Measurements from ENCODE around the gene IGSF1. TPM values are rescaled to one million over a fixed set of nuclear protein-coding genes. Genes with fewer than 3 reads are reported as not detected.
"Not testable (repeated sequence)": the region's sequence is repeated elsewhere in the genome, so short reads cannot be mapped to it uniquely, and the experiment has no call there.

The IGSF1 gene
- total RNA-seq, 1 donor from 2014 or later = 0.82 TPM

DNA sequence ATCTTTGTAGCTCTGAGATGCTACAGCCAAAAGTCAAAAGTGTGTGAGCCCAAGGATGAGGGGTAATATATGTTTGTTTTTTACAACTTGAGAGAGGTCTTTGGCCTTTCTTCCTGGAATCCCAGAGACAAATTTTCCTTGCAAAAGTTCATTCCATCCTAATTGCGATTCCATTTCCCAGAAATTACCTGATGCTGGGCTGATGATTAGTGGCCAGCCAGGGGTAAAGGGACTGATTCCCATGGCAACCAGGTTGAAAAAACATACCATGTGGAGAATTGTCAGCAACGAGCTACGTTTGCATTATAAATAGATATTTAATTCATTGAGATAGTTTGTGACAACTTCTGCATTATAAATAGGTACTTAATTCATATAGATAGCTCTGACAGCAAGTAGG is 17.8 kb downstream of the IGSF1 start:
- no peak for DNase-seq (ENCODE audit: low spot score in 2 of 2)
- FAIRE-seq = no peak

DNA sequence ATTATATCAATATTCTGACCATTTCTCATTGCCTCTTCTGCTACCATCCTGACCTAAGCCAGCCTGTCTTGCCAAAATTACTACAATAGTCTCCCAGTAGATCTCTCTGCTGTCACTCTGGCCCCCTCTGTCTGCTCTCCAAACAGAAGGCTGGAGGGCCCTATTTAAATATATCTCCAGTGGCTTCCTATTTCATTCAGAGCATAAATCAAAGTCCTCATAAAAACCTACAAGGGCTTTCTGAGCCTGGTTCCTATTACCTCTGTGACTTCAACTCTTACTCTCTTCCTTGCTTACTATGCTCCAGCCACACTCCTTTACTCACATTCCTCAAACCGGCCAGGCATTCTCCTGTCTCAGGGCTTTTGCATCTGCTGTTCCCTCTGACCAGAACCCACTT is 19.0 kb downstream of the IGSF1 start:
- DNase-seq (ENCODE audit: low spot score in 2 of 2) (no peak), FAIRE-seq (no peak)

DNA sequence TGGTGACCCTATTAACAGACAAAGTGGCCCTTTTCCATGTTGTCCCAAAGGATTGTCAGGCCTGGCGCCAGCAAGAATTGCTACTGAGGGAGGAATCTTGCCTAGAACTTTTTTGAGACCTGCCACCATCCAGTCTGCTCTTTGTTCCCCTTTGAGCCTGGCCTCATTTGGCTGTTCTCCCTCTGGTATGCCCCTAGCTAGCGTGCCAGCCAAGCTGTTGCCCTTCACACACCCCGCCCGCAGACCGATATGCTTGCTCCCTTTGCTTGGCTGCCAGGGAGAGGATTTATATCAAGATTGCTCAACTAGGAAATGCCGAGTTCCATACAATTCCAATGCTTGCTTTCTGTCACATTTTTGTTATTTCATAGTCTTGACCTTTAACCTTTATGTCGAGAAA is 24.4 kb downstream of the IGSF1 start:
- no peak for DNase-seq (ENCODE audit: low spot score in 2 of 2)
- no peak for FAIRE-seq

DNA sequence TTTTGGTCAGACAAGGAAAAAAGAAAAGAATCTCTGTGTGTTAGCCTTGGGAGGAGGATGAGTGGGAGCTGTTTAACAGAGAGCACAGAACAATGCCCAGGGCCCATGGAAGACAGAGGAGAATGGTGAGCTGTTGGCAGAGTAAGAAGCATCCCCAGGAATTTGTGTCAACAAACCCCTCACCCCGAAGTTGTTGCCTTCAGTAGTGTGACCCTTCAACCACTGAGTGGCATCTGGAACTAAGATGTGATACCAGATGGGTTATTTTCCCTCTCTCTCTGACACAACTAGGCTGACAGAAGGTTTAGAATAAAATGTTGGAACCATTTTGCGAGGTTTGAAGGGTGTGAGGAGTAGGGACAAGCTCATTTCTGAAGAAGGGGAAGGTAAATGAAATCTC is 25.1 kb downstream of the IGSF1 start:
- FAIRE-seq = no peak

DNA sequence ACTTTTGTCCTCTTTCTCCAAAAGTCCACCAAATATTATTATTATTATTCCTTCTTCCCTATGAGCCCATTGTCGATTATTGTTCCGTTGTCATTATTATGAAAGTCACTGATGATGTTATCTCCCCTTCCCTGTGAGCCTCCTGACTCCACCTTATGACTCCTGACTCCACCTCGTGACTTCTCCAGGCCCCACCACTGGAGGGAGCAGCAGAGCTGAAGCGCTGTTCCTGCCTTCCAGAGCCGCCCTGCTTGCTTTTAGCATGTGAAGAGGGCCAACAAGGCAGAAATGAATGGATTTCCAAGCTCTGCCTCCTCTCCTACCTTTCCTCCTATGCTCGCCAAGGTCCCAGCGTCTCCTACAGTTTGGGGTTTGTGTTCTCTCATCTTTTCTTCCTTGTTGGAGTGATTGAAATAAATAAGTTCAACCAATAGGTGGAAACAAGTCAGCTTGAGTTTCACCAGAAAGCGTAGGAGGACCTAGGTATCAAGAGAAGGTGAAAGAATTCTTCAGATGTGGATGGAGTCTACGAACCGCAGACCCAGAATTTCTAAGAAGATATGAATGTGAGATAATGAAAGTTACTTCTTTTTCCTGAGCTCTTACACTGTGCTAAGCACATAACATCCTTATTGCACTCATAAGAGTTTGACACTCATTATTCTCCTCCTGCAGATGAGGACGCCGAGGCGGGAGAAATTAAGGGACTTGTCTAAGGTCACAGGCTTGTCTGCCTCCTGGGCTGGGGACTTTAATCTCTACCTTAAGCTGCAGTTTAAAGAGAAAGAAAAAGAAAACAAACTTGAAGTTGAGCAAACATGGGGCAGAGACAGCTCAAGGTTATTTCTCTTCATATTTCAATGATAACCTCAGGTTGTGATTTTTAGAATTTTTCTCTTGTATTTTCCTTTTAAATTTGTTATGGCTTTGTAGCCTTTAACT is 26.1 kb downstream of the IGSF1 start:
- FAIRE-seq (no peak), DNase-seq (ENCODE audit: low spot score in 2 of 2) (no peak)

More for the DNA sequence above, 25.1 kb downstream of the IGSF1 start:
- no peak for DNase-seq (ENCODE audit: low spot score in 2 of 2)

DNA sequence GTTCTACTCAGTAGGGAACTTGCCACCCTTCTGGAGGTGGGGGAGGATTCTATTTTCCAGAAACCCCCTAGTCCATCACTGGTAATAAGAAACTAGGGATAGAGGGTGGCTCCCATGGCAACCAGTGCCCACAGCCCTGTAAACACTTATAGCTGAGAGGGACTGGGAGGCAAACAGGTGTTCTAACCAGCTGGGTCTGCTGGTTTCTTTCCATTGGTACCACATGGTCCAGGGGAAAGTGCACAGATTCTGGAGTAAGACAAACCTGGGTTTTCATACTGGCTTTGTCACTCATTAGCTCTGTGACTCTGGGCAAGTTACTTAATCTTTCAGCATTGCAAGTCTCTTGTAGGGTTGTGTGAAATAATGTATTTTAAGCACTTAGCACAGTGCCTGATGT is 26.9 kb downstream of the IGSF1 start:
- no peak for FAIRE-seq

DNA sequence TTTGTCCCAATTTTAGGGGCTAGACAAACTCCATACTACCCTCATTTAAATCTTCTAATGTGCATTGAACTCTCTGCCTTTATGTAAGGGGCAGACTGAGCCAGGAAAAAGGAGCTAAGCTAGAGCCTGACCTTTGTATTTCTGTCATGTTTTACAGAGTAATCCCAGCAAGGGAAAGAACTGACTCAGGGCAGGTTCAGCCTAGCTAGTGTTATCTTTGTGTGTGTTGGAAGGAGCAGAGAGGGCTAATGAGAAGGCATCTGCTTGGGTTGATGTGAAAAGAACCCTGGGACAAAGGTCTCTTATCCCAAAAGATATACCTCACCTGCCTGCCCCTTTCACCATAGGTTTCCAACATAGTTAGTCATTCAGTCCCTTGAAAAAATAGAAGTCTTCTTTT is 31.7 kb downstream of the IGSF1 start:
- no peak for DNase-seq (ENCODE audit: low spot score in 2 of 2)
- FAIRE-seq = no peak

More for the DNA sequence above, 26.9 kb downstream of the IGSF1 start:
- DNase-seq (ENCODE audit: low spot score in 2 of 2) = no peak

DNA sequence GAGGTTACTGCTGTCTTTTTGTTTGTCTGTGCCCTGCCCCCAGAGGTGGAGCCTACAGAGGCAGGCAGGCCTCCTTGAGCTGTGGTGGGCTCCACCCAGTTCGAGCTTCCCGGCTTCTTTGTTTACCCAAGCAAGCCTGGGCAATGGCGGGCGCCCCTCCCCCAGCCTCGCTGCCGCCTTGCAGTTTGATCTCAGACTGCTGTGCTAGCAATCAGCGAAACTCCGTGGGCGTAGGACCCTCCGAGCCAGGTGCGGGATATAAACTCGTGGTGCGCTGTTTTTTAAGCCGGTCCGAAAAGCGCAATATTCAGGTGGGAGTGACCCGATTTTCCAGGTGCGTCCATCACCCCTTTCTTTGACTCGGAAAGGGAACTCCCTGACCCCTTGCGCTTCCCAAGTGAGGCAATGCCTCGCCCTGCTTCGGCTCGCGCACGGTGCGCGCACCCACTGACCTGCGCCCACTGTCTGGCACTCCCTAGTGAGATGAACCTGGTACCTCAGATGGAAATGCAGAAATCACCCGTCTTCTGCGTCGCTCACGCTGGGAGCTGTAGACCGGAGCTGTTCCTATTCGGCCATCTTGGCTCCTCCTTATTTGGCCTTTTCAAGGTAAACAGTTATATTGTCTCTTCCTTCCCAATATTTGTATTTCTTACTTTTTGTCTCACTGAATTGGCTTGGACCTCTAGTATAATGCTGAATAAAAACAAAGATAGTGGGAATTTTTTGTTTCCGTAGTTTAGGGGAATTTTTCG is 37.9 kb downstream of the IGSF1 start:
- DNase-seq (ENCODE audit: low spot score in 2 of 2); FAIRE-seq: not testable (repeated sequence)

DNA sequence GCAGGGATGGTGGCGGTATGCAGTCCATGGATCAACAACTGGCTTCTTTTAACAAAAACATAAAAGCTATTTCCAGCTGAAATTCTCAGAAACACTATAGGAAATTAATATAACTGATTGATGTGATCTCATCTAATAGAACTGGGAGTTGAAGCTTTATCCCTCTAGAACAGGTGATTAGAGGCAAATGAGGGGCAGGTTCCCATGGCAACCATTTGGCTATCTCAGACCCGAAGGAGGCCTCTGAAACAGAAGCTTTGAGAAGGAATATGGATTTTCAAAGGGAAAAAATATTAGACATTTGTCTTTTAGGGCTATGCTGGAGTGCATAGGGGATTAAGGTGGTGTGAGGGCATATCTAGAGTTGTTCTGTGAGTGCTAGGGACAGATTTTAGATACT is 50.0 kb downstream of the IGSF1 start:
- no peak for DNase-seq (ENCODE audit: low spot score in 2 of 2)
- FAIRE-seq = no peak

DNA sequence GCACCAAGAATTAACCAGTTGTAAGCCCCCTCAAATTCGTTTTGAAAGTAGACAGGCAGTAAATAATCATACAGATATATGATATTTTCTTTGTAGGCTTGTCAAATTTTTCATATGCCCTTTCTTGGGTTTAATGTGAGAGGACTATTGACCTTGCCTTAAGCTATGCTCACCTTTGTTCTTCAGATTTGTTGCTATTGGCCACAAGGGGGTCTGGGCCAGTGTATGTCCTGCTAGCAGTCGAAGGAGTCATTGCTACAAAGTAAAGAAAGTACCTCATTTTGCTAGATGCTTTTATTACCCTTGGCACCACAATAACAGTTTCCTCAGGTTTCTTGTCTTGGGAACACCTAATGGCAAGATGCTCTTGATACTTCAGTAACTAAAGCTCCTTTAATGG is 51.7 kb downstream of the IGSF1 start:
- no peak for FAIRE-seq
- DNase-seq (ENCODE audit: low spot score in 2 of 2) = no peak

DNA sequence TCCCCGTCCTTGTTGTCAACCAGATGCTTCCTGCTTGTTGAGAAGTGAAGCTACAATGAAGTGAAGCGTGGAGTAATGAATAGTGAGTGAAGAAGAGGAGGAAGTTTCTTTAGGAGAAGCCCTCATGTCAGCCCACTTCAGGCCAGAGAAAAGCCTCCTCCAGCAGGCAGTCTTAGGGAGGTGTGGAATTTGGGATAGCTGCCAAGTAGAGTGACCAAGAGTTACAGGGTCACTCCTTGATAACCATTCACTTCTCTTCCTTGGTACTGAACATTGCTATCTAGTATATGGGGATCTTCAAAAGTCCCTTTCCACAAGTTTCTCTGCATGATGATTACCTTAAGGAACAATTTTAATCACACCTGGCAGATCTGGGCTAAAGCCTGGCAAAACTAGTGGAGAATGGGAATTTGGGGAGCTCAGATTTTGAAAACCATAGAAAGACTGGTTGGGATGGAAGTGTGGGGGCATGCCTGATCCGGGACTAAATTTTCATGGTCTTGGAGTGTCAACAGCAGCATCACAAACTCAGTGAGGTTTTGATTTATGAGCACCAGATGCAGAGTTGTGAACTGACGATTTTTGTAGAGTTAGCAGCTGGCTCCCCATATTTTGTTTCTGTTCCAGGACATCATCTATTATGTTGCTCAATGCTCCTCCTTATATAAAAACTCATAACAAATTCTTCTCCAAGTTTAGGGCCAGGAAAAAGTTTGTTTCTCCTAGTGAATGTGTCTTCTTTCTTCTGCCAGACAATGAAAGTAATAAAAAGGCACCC is 53.1 kb downstream of the IGSF1 start:
- FAIRE-seq = no peak

DNA sequence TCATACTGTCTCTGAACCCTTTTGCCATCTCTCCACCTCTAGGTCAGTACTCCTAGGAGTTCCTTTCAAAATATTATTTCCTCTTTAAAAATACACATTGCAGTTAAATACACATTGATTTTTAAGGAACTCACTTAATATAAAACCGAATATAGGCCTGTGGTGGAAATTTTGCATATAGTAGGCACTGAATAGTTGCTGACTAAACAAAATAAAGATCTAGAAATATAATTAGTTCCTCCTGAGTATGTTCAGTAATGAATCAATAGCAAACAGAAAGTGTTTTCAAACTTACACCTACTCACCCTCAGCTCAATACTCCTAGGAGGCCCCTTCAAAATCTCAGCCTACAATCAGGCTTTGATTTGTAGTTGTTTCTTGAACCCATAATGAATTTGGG is 61.5 kb downstream of the IGSF1 start:
- DNase-seq (ENCODE audit: low spot score in 2 of 2) (no peak), FAIRE-seq (no peak)

More for the DNA sequence above, 53.1 kb downstream of the IGSF1 start:
- no peak for DNase-seq (ENCODE audit: low spot score in 2 of 2)

DNA sequence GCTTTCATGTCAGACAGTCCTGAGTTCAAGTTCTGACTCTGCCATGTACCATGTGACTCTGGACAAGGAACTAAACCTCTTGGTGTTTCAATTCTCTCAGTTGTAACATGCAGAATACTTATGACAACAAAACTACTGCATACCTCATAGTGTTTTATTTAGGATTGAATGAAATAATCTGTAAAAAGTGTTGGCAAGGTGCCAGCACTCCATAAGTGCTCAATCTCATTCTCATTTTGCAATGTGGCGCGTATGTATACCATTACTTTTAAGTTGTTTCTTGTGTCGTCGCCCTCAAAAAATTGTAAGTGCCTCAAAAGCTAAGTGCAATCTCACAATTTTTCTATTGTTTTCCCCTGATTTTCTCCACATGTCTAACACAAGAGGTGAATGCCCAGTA is 62.5 kb downstream of the IGSF1 start:
- no peak for DNase-seq (ENCODE audit: low spot score in 2 of 2)
- no peak for FAIRE-seq

DNA sequence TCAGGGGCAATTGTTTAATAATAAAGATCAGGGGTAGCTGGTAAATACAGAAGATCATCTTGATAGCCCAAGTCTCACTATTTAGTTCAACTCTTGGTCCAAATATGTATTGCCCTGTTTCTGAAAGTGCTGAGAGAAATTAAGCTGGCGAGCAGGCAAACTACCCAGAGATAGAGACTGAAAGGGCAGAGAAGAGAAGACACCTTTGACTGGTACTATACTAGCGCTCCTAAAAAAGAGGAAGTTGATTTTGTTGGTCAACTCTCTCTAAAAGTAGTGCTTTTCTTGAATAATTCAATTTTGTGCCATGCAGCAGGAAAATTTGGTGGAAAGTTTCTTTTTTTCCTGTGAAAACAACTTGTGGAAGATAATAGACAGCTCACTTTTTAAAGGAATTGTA is 64.0 kb downstream of the IGSF1 start:
- DNase-seq (ENCODE audit: low spot score in 2 of 2) (no peak), FAIRE-seq (no peak)

Other genes starting within 250 kb of the IGSF1 start
- 0.41 TPM for gene ARHGAP36, start 231.0 kb downstream of the IGSF1 start, total RNA-seq